ENCODE measurements around the gene CARD11. TPM values are rescaled to one million over a fixed set of nuclear protein-coding genes. Genes with fewer than 3 reads are reported as not detected.

CARD11 gene
- polyA plus RNA-seq, 1 of the 3 experiments (the other 2 are of a cell fraction): not detected

DNA sequence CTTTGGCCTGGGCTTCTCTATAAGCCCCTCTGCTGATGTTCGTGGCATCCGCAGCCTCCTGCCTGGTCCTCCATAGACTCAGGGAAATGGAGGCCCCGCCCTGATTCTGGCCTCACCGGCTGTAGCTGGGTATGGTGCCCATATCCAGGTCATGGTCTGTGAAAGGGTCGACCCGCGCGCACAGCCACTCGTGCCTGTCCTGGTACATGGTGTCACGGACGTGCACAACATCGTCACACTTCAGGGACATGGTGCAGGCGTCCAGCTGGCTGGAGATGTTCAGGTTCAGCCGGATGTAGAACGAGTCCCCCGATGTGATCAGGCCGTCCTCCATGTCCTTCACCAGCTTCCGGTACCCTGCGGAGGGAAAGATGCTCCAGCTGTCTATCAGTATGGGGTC lies 124.4 kb downstream of the CARD11 start:
- Histone ChIP-seq H3F3A (replicated peaks; ENCODE audit: insufficient read depth) (no peaks in the 10 kb centered on the region), H4K20me1 (ENCODE audit: insufficient read depth) (no peaks in the 10 kb centered on the region), H3K4me2 (no peak overlapping the region), H3K9ac (no peak overlapping the region), H2AFZ (ENCODE audit: low read depth) (no peak overlapping the region), H3K9me3 (no peaks in the 10 kb centered on the region), H3K79me2 (ENCODE audit: insufficient read depth) (no peaks in the 10 kb centered on the region), H3K4me3 (ENCODE audit: low read depth in 2 of 2, low read length in 1 of 2) (no peak overlapping the region), H3K27ac (ENCODE audit: low read depth in 2 of 2, low read length in 1 of 2) (no peak overlapping the region), H3K27me3 (ENCODE audit: insufficient read depth) (no peaks in the 10 kb centered on the region), H3K4me1 (ENCODE audit: control insufficient read depth in 1 of 2, insufficient read depth in 2 of 2, low read depth in 1 of 2, low read length in 1 of 2) (peaks cover 0 to 13% of the 10 kb centered on the region in 2 experiments; a peak in 1 of 4 replicates), H3K36me3 (replicated peaks in 1 of 2; ENCODE audit: control insufficient read depth in 1 of 2, insufficient read depth in 2 of 2, low read length in 1 of 2) (no peaks in the 10 kb centered on the region), H3K9me2 (no peaks in the 10 kb centered on the region)
- CTCF ChIA-PET: interaction anchor here (0.7 to 2.3 kb wide), 3 partner anchors 25 to 109 kb away, joined by 3 to 6 read pairs (median 5); no protein-coding TSS in a partner anchor
- 84% methylated on average over 16 of the region's 19 CpGs for WGBS (ENCODE audit: low lambda C conversion rate)
- no peak for DNase-seq
- TF ChIP-seq ELF1 (IDR thresholded peaks at IDR 0.05): no peak
- no peak for TF ChIP-seq NRF1 (IDR thresholded peaks at IDR 0.05; ENCODE audit: low read depth, low read length)
- TF ChIP-seq, protein P1, sequence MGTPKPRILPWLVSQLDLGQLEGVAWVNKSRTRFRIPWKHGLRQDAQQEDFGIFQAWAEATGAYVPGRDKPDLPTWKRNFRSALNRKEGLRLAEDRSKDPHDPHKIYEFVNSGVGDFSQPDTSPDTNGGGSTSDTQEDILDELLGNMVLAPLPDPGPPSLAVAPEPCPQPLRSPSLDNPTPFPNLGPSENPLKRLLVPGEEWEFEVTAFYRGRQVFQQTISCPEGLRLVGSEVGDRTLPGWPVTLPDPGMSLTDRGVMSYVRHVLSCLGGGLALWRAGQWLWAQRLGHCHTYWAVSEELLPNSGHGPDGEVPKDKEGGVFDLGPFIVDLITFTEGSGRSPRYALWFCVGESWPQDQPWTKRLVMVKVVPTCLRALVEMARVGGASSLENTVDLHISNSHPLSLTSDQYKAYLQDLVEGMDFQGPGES (IDR thresholded peaks at IDR 0.05; ENCODE audit: low read depth, low read length): no peak
- TF ChIP-seq SIN3A (IDR thresholded peaks at IDR 0.05; ENCODE audit: borderline replicate concordance, low read depth, low read length): no peak
- TF ChIP-seq TCF12 (IDR thresholded peaks at IDR 0.05): no peak
- TF ChIP-seq, protein P2, sequence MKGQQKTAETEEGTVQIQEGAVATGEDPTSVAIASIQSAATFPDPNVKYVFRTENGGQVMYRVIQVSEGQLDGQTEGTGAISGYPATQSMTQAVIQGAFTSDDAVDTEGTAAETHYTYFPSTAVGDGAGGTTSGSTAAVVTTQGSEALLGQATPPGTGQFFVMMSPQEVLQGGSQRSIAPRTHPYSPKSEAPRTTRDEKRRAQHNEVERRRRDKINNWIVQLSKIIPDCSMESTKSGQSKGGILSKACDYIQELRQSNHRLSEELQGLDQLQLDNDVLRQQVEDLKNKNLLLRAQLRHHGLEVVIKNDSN (IDR thresholded peaks at IDR 0.05; ENCODE audit: borderline replicate concordance, low read depth): no peak
- no peak for TF ChIP-seq TEAD4 (IDR thresholded peaks at IDR 0.05; ENCODE audit: borderline replicate concordance, insufficient read depth)
- TF ChIP-seq EP300 (IDR thresholded peaks at IDR 0.05; ENCODE audit: borderline replicate concordance in 1 of 2, low read depth in 1 of 2, low read length in 1 of 2): no peak
- TF ChIP-seq, protein P3, sequence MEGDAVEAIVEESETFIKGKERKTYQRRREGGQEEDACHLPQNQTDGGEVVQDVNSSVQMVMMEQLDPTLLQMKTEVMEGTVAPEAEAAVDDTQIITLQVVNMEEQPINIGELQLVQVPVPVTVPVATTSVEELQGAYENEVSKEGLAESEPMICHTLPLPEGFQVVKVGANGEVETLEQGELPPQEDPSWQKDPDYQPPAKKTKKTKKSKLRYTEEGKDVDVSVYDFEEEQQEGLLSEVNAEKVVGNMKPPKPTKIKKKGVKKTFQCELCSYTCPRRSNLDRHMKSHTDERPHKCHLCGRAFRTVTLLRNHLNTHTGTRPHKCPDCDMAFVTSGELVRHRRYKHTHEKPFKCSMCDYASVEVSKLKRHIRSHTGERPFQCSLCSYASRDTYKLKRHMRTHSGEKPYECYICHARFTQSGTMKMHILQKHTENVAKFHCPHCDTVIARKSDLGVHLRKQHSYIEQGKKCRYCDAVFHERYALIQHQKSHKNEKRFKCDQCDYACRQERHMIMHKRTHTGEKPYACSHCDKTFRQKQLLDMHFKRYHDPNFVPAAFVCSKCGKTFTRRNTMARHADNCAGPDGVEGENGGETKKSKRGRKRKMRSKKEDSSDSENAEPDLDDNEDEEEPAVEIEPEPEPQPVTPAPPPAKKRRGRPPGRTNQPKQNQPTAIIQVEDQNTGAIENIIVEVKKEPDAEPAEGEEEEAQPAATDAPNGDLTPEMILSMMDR (IDR thresholded peaks at IDR 0.05): no peak
- no peak for TF ChIP-seq JUND (IDR thresholded peaks at IDR 0.05)
- TF ChIP-seq NFIC (IDR thresholded peaks at IDR 0.05; ENCODE audit: borderline replicate concordance): no peak
- POLR2A ChIA-PET: interaction anchor here (1.0 to 1.1 kb wide), 2 partner anchors 9 to 109 kb away, joined by 3 read pairs; no protein-coding TSS in a partner anchor

DNA sequence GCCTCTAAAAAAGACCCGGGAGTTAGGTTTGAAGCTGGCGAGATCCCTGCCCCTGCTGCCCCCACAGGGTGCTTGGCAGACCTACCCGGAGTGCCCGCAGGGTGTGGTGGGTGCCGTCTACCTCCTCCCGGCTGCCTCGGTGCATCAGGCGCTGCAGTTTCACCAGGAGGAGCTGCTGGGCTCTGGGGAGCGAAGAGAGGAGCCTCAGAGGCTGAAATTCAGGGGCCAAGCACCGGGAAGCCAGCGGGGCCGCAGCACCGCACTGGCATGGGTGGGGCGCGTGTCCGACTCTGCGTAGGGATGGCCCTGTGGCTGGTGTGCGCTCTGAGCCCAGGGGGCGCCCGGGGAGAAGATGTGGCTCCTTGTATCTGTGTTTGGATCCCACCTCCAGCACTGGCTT lies 125.3 kb downstream of the CARD11 start:
- CTCF ChIA-PET: interaction anchor here (2.3 kb wide), 1 partner anchor 31 kb away, joined by 6 read pairs; no protein-coding TSS in a partner anchor
- no peaks in the 10 kb centered on the region for H3F3A ChIP-seq (replicated peaks; ENCODE audit: insufficient read depth)

More for the DNA sequence above, 125.3 kb downstream of the CARD11 start:
- no peak for TF ChIP-seq RAD21 (IDR thresholded peaks at IDR 0.05; ENCODE audit: low read length)
- no peak for TF ChIP-seq GABPA (IDR thresholded peaks at IDR 0.05; ENCODE audit: low read depth)
- TF ChIP-seq FOSL2 (IDR thresholded peaks at IDR 0.05; ENCODE audit: borderline replicate concordance, low read depth): no peak
- TF ChIP-seq FOXJ3 (CRISPR knock-in tag; IDR thresholded peaks at IDR 0.05): no peak
- no peak for TF ChIP-seq TEAD4 (IDR thresholded peaks at IDR 0.05; ENCODE audit: borderline replicate concordance, insufficient read depth)
- no peak for TF ChIP-seq SMC3 (IDR thresholded peaks at IDR 0.05; ENCODE audit: low read depth, low read length)
- TF ChIP-seq JUND (IDR thresholded peaks at IDR 0.05): no peak
- no peak for TF ChIP-seq NFIC (IDR thresholded peaks at IDR 0.05; ENCODE audit: borderline replicate concordance)
- no peak overlapping the region for H3K9ac ChIP-seq
- no peak overlapping the region for H3K4me3 ChIP-seq (ENCODE audit: low read depth in 2 of 2, low read length in 1 of 2)
- 71% methylated on average over 12 of the region's 20 CpGs for WGBS (ENCODE audit: low lambda C conversion rate)
- no peaks in the 10 kb centered on the region for H3K9me3 ChIP-seq
- no peaks in the 10 kb centered on the region for H3K27me3 ChIP-seq (ENCODE audit: insufficient read depth)
- H3K27ac ChIP-seq (ENCODE audit: low read depth in 2 of 2, low read length in 1 of 2): no peak overlapping the region
- H2AFZ ChIP-seq (ENCODE audit: low read depth): no peak overlapping the region
- no peaks in the 10 kb centered on the region for H3K9me2 ChIP-seq
- no peak overlapping the region for H3K4me2 ChIP-seq
- H3K79me2 ChIP-seq (ENCODE audit: insufficient read depth): no peaks in the 10 kb centered on the region
- H3K4me1 ChIP-seq (ENCODE audit: control insufficient read depth in 1 of 2, insufficient read depth in 2 of 2, low read depth in 1 of 2, low read length in 1 of 2): peaks cover 0 to 13% of the 10 kb centered on the region in 2 experiments; a peak in 1 of 4 replicates
- POLR2A ChIA-PET: no interaction called here
- H4K20me1 ChIP-seq (ENCODE audit: insufficient read depth): no peaks in the 10 kb centered on the region
- no peaks in the 10 kb centered on the region for H3K36me3 ChIP-seq (replicated peaks in 1 of 2; ENCODE audit: control insufficient read depth in 1 of 2, insufficient read depth in 2 of 2, low read length in 1 of 2)
- DNase-seq: no peak

All from SK-N-SH (cell line).